Retinal pigment epithelial cell (primary cell): ENCODE data around the gene DIP2C.

Experiments
- DNase-seq: peaks from one replicate; pipeline ENCODE4 v3.0.0-alpha.2; 2010; ENCODE audit warnings: low read depth
- H3K4me3 ChIP-seq: 2 replicates; pipeline ENCODE4 v1.5.1; 2011; ENCODE audit warnings: mild to moderate bottlenecking, low read length, control low read depth, moderate library complexity
- TF ChIP-seq, protein P1 (sequence below): conservative IDR thresholded peaks from 2 replicates; pipeline ENCODE4 v1.5.1; 2011; ENCODE audit warnings: low read depth, low read length, control low read depth, inconsistent platforms

Gene DIP2C

GRCh38 chr10:556971-557637 is 132.4 kb downstream of the DIP2C start:
- TF ChIP-seq, protein P1, sequence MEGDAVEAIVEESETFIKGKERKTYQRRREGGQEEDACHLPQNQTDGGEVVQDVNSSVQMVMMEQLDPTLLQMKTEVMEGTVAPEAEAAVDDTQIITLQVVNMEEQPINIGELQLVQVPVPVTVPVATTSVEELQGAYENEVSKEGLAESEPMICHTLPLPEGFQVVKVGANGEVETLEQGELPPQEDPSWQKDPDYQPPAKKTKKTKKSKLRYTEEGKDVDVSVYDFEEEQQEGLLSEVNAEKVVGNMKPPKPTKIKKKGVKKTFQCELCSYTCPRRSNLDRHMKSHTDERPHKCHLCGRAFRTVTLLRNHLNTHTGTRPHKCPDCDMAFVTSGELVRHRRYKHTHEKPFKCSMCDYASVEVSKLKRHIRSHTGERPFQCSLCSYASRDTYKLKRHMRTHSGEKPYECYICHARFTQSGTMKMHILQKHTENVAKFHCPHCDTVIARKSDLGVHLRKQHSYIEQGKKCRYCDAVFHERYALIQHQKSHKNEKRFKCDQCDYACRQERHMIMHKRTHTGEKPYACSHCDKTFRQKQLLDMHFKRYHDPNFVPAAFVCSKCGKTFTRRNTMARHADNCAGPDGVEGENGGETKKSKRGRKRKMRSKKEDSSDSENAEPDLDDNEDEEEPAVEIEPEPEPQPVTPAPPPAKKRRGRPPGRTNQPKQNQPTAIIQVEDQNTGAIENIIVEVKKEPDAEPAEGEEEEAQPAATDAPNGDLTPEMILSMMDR = no peak
- no peak for DNase-seq
- no peak overlapping the region for H3K4me3 ChIP-seq

GRCh38 chr10:555682-556350 is 133.7 kb downstream of the DIP2C start:
- no peak for DNase-seq
- H3K4me3 ChIP-seq = no peak overlapping the region

DNA sequence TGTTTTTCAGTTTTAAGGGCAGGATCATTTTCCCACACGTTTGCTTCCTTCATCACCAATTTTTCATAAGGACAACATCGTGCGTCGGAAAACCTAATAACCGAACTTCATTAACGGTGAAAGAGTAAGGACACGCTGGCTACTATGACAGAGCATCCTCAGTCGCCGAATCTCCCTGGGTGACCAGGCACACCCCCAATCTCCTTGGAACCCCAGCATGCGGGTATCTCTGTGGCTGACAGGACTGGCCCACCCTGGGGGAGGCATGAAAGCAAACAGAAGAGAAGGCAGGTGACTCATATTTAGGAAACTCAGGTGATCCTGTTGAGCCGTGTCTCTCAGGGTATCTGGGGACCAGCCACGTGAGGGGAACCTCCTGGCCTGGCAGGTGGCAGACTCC is 134.2 kb downstream of the DIP2C start:
- TF ChIP-seq, protein P1 = no peak
- H3K4me3 ChIP-seq = no peak overlapping the region
- no peak for DNase-seq

More at GRCh38 chr10:555682-556350, 133.7 kb downstream of the DIP2C start:
- TF ChIP-seq, protein P1 = no peak

DNA sequence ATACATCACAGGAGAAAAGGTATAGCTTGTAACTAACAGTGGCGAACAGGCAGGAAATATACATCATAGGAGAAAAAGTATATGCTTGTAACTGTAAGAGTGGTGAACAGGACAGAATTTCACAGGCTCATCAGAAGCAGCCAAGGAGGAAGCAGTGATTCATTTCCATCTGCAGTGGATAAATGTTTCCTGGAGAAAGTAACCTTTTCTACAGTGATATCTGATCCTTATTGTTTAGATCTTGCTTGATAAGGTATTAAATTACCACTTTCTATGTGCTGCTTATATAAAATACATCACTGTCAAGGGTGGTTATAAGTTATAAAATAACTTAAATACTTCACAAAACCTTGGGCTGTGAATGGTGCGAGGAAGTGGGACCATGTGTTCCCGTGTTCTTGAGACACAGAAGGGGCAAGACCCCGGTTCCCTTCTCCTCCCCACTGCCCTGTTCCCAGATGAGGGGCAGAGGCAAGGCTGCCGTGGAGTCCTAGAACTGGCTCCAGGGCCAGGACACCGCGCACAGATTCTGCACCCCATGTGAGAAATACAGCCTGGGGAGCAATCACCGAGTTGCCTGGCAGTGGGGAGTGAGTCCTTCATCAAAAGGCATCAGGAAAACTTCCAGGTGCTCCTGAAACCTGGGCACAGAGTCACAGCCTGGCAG is 135.2 kb downstream of the DIP2C start:
- TF ChIP-seq, protein P1 = no peak
- H3K4me3 ChIP-seq = no peak overlapping the region
- DNase-seq = no peak

- H3K4me3 ChIP-seq = no peak overlapping the region
- TF ChIP-seq, protein P1 = no peak
- no peak for DNase-seq
Observed at GRCh38 chr10:553233-553632, 136.2 kb downstream of the DIP2C start.

GRCh38 chr10:552679-553078 is 136.8 kb downstream of the DIP2C start:
- DNase-seq = no peak
- TF ChIP-seq, protein P1 = no peak

More at GRCh38 chr10:552679-553078, 136.8 kb downstream of the DIP2C start:
- H3K4me3 ChIP-seq = no peak overlapping the region
